SK-N-SH (cell line): ENCODE results near the gene MT1X.

Experiments used
- TAF1 ChIP-seq: IDR thresholded peaks from 2 replicates; pipeline ENCODE4 v1.6.1; 2012; ENCODE audit warnings: low read depth, mild to moderate bottlenecking, low read length, moderate library complexity, borderline replicate concordance
- TF ChIP-seq, protein P1 (sequence below): fragments of 200-600 bp; sonication (generic); IDR thresholded peaks from 2 replicates; pipeline ENCODE4 v1.6.1; 2017; ENCODE audit warnings: antibody characterized with exemption, mild to moderate bottlenecking, moderate library complexity

- no peak for TF ChIP-seq TAF1
- TF ChIP-seq, protein P1, sequence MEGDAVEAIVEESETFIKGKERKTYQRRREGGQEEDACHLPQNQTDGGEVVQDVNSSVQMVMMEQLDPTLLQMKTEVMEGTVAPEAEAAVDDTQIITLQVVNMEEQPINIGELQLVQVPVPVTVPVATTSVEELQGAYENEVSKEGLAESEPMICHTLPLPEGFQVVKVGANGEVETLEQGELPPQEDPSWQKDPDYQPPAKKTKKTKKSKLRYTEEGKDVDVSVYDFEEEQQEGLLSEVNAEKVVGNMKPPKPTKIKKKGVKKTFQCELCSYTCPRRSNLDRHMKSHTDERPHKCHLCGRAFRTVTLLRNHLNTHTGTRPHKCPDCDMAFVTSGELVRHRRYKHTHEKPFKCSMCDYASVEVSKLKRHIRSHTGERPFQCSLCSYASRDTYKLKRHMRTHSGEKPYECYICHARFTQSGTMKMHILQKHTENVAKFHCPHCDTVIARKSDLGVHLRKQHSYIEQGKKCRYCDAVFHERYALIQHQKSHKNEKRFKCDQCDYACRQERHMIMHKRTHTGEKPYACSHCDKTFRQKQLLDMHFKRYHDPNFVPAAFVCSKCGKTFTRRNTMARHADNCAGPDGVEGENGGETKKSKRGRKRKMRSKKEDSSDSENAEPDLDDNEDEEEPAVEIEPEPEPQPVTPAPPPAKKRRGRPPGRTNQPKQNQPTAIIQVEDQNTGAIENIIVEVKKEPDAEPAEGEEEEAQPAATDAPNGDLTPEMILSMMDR, result no peak
Observed at GRCh38 chr16:56636616-56637413, 45.5 kb upstream of the MT1X start.
